Measurements from ENCODE around the gene SIK1. TPM values are rescaled to one million over a fixed set of nuclear protein-coding genes. Genes with fewer than 3 reads are reported as not detected.

Gene SIK1
- total and polyA plus RNA-seq, 2 experiments from 2014 or later = 0.31 to 1.1 TPM

DNA sequence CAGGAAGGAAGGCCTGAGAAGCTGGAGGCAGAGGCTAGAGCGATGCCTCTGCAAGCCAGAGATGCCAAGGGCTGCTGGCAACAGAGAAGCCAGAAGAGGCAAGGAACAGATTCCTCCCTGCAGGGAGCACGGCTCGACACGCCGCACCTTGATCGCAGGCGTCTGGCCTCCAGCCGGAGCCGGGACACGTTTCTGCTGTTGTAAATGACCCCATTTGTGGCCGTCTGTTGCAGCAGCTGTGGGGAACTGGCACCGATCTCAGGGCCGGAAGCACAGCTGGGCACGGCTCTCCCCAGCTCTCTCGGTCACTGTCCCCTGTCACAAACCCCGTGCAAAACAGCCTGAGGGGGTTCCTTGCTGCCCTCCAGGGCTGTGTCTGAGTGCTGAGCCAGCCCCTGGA is 59.6 kb downstream of the SIK1 start:
- DNase-seq (ENCODE audit: low spot score) = no peak
- TF ChIP-seq, protein P1, sequence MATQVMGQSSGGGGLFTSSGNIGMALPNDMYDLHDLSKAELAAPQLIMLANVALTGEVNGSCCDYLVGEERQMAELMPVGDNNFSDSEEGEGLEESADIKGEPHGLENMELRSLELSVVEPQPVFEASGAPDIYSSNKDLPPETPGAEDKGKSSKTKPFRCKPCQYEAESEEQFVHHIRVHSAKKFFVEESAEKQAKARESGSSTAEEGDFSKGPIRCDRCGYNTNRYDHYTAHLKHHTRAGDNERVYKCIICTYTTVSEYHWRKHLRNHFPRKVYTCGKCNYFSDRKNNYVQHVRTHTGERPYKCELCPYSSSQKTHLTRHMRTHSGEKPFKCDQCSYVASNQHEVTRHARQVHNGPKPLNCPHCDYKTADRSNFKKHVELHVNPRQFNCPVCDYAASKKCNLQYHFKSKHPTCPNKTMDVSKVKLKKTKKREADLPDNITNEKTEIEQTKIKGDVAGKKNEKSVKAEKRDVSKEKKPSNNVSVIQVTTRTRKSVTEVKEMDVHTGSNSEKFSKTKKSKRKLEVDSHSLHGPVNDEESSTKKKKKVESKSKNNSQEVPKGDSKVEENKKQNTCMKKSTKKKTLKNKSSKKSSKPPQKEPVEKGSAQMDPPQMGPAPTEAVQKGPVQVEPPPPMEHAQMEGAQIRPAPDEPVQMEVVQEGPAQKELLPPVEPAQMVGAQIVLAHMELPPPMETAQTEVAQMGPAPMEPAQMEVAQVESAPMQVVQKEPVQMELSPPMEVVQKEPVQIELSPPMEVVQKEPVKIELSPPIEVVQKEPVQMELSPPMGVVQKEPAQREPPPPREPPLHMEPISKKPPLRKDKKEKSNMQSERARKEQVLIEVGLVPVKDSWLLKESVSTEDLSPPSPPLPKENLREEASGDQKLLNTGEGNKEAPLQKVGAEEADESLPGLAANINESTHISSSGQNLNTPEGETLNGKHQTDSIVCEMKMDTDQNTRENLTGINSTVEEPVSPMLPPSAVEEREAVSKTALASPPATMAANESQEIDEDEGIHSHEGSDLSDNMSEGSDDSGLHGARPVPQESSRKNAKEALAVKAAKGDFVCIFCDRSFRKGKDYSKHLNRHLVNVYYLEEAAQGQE (IDR thresholded peaks at IDR 0.05; ENCODE audit: unreplicated experiment) = no peak
- TF ChIP-seq, protein P2, sequence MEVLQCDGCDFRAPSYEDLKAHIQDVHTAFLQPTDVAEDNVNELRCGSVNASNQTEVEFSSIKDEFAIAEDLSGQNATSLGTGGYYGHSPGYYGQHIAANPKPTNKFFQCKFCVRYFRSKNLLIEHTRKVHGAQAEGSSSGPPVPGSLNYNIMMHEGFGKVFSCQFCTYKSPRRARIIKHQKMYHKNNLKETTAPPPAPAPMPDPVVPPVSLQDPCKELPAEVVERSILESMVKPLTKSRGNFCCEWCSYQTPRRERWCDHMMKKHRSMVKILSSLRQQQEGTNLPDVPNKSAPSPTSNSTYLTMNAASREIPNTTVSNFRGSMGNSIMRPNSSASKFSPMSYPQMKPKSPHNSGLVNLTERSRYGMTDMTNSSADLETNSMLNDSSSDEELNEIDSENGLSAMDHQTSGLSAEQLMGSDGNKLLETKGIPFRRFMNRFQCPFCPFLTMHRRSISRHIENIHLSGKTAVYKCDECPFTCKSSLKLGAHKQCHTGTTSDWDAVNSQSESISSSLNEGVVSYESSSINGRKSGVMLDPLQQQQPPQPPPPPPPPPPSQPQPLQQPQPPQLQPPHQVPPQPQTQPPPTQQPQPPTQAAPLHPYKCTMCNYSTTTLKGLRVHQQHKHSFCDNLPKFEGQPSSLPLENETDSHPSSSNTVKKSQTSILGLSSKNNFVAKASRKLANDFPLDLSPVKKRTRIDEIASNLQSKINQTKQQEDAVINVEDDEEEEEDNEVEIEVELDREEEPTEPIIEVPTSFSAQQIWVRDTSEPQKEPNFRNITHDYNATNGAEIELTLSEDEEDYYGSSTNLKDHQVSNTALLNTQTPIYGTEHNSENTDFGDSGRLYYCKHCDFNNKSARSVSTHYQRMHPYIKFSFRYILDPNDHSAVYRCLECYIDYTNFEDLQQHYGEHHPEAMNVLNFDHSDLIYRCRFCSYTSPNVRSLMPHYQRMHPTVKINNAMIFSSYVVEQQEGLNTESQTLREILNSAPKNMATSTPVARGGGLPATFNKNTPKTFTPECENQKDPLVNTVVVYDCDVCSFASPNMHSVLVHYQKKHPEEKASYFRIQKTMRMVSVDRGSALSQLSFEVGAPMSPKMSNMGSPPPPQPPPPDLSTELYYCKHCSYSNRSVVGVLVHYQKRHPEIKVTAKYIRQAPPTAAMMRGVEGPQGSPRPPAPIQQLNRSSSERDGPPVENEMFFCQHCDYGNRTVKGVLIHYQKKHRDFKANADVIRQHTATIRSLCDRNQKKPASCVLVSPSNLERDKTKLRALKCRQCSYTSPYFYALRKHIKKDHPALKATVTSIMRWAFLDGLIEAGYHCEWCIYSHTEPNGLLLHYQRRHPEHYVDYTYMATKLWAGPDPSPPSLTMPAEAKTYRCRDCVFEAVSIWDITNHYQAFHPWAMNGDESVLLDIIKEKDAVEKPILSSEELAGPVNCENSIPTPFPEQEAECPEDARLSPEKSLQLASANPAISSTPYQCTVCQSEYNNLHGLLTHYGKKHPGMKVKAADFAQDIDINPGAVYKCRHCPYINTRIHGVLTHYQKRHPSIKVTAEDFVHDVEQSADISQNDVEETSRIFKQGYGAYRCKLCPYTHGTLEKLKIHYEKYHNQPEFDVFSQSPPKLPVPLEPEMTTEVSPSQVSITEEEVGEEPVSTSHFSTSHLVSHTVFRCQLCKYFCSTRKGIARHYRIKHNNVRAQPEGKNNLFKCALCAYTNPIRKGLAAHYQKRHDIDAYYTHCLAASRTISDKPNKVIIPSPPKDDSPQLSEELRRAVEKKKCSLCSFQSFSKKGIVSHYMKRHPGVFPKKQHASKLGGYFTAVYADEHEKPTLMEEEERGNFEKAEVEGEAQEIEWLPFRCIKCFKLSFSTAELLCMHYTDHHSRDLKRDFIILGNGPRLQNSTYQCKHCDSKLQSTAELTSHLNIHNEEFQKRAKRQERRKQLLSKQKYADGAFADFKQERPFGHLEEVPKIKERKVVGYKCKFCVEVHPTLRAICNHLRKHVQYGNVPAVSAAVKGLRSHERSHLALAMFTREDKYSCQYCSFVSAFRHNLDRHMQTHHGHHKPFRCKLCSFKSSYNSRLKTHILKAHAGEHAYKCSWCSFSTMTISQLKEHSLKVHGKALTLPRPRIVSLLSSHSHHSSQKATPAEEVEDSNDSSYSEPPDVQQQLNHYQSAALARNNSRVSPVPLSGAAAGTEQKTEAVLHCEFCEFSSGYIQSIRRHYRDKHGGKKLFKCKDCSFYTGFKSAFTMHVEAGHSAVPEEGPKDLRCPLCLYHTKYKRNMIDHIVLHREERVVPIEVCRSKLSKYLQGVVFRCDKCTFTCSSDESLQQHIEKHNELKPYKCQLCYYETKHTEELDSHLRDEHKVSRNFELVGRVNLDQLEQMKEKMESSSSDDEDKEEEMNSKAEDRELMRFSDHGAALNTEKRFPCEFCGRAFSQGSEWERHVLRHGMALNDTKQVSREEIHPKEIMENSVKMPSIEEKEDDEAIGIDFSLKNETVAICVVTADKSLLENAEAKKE (CRISPR knock-in tag; IDR thresholded peaks at IDR 0.05) = no peak
- TF ChIP-seq EZH2 (IDR thresholded peaks at IDR 0.05; ENCODE audit: low read depth, unreplicated experiment) = no peak
- TF ChIP-seq, protein P3, sequence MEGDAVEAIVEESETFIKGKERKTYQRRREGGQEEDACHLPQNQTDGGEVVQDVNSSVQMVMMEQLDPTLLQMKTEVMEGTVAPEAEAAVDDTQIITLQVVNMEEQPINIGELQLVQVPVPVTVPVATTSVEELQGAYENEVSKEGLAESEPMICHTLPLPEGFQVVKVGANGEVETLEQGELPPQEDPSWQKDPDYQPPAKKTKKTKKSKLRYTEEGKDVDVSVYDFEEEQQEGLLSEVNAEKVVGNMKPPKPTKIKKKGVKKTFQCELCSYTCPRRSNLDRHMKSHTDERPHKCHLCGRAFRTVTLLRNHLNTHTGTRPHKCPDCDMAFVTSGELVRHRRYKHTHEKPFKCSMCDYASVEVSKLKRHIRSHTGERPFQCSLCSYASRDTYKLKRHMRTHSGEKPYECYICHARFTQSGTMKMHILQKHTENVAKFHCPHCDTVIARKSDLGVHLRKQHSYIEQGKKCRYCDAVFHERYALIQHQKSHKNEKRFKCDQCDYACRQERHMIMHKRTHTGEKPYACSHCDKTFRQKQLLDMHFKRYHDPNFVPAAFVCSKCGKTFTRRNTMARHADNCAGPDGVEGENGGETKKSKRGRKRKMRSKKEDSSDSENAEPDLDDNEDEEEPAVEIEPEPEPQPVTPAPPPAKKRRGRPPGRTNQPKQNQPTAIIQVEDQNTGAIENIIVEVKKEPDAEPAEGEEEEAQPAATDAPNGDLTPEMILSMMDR (conservative IDR thresholded peaks at IDR 0.05; ENCODE audit: low read depth in 2 of 2) = no peak
- TF ChIP-seq JUNB (IDR thresholded peaks at IDR 0.05; ENCODE audit: unreplicated experiment) = no peak
- TF ChIP-seq EZH2phosphoT487 (IDR thresholded peaks at IDR 0.05; ENCODE audit: unreplicated experiment) = no peak
- TF ChIP-seq, protein P4, sequence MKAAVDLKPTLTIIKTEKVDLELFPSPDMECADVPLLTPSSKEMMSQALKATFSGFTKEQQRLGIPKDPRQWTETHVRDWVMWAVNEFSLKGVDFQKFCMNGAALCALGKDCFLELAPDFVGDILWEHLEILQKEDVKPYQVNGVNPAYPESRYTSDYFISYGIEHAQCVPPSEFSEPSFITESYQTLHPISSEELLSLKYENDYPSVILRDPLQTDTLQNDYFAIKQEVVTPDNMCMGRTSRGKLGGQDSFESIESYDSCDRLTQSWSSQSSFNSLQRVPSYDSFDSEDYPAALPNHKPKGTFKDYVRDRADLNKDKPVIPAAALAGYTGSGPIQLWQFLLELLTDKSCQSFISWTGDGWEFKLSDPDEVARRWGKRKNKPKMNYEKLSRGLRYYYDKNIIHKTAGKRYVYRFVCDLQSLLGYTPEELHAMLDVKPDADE (IDR thresholded peaks at IDR 0.05) = no peak
- no peak for TF ChIP-seq ZNF114 (CRISPR knock-in tag; IDR thresholded peaks at IDR 0.05)
- no peak for TF ChIP-seq POLR2AphosphoS5 (IDR thresholded peaks at IDR 0.05; ENCODE audit: low read depth)
- no peak for TF ChIP-seq NANOG (IDR thresholded peaks at IDR 0.05; ENCODE audit: borderline replicate concordance)
- TF ChIP-seq ZNF331 (CRISPR knock-in tag; IDR thresholded peaks at IDR 0.05; ENCODE audit: low read depth) = no peak
- no peak for TF ChIP-seq CREB1 (CRISPR knock-in tag; IDR thresholded peaks at IDR 0.05; ENCODE audit: low read depth)
- TF ChIP-seq STAT1 (IDR thresholded peaks at IDR 0.05; ENCODE audit: unreplicated experiment) = no peak
- no peaks in the 10 kb centered on the region for H3K36me3 Mint-ChIP-seq (ENCODE audit: low read depth)
- peaks cover 18% of the 10 kb centered on the region for H3K27me3 Mint-ChIP-seq (ENCODE audit: insufficient read depth, low read depth, poor library complexity)
- no peaks in the 10 kb centered on the region for H3K9me2 ChIP-seq (ENCODE audit: insufficient read depth)
- no peak for ATAC-seq
- H3K9me3 Mint-ChIP-seq = no peaks in the 10 kb centered on the region
- H3K27me3 ChIP-seq (ENCODE audit: insufficient read depth) = no peaks in the 10 kb centered on the region
- H3K4me1 ChIP-seq (ENCODE audit: insufficient read depth) = peaks cover 7% of the 10 kb centered on the region
- H2AFZ ChIP-seq = no peak overlapping the region
- no peak overlapping the region for H3K4me3 ChIP-seq
- no peaks in the 10 kb centered on the region for H3K79me2 ChIP-seq (replicated peaks; ENCODE audit: insufficient read depth)
- no peak overlapping the region for H3K27ac ChIP-seq (ENCODE audit: low read depth)
- peak overlapping the region; percentile 36; the same call in 1 of the 2 replicates for H3K27ac Mint-ChIP-seq
- H3K4me2 ChIP-seq = no peak overlapping the region
- H3F3A ChIP-seq (replicated peaks; ENCODE audit: low read depth) = no peaks in the 10 kb centered on the region
- no peaks in the 10 kb centered on the region for H3K36me3 ChIP-seq (ENCODE audit: insufficient read depth)
- no peaks in the 10 kb centered on the region for H4K20me1 ChIP-seq (replicated peaks; ENCODE audit: insufficient read depth)
- peaks cover 30% of the 10 kb centered on the region for H3K4me1 Mint-ChIP-seq
- H3K4me3 Mint-ChIP-seq = no peak overlapping the region
